Mucosa of rectum (tissue), 2 donors: ENCODE measurements around the gene LPAR5.

Experiments used
- H3K27ac ChIP-seq, 2 donors: one replicate each; pipeline ENCODE4 v1.7.0; 2013; ENCODE audit warnings: inconsistent platforms in 2 of 2, low read depth in 2 of 2, low read length in 2 of 2
- H3K27me3 ChIP-seq, 2 donors: one replicate each; pipeline ENCODE4 v1.7.0; 2013; ENCODE audit warnings: low read length in 2 of 2; ENCODE audit not compliant: control insufficient read depth in 2 of 2, insufficient read depth in 2 of 2
- H3K36me3 ChIP-seq, 2 donors: one replicate each; pipeline ENCODE4 v1.7.0; 2013; ENCODE audit warnings: low read length in 2 of 2; ENCODE audit not compliant: control insufficient read depth in 2 of 2, insufficient read depth in 2 of 2
- H3K4me1 ChIP-seq, 2 donors: one replicate each; pipeline ENCODE4 v1.7.0; 2013; ENCODE audit warnings: low read length in 2 of 2, mild to moderate bottlenecking in 1 of 2; ENCODE audit not compliant: control insufficient read depth in 2 of 2, insufficient read depth in 2 of 2
- H3K4me3 ChIP-seq, 2 donors: one replicate each; pipeline ENCODE4 v1.7.0; 2013; ENCODE audit warnings: low read length in 2 of 2
- H3K9ac ChIP-seq, 2 donors: one replicate each; pipeline ENCODE4 v1.7.0; 2013; ENCODE audit warnings: low read length in 2 of 2, low read depth in 1 of 2, mild to moderate bottlenecking in 1 of 2
- H3K9me3 ChIP-seq, 2 donors: one replicate each; pipeline ENCODE4 v1.7.0; 2013; ENCODE audit warnings: low read length in 2 of 2; ENCODE audit not compliant: control insufficient read depth in 2 of 2
- donor health status: healthy.
- donor health status: Normal muscosa, but diverticular disease.

Gene LPAR5

GRCh38 chr12:6639151-6639801 is 3.5 kb upstream of the LPAR5 start:
- no peaks in the 10 kb centered on the region for H3K9me3 ChIP-seq
- H3K4me3 ChIP-seq, result no peak overlapping the region
- H3K36me3 ChIP-seq, result no peaks in the 10 kb centered on the region
- peaks cover 13 to 15% of the 10 kb centered on the region in 2 donors for H3K4me1 ChIP-seq
- H3K27ac ChIP-seq, result peak overlapping the region in 1 of 2 donors; percentile 52
- no peaks in the 10 kb centered on the region for H3K27me3 ChIP-seq
- H3K9ac ChIP-seq, result no peak overlapping the region

- Histone ChIP-seq H3K27me3 (no peaks in the 10 kb centered on the region), H3K9me3 (no peaks in the 10 kb centered on the region), H3K27ac (peak overlapping the region in 1 of 2 donors; percentile 52), H3K36me3 (no peaks in the 10 kb centered on the region), H3K4me1 (peaks cover 15 to 17% of the 10 kb centered on the region in 2 donors), H3K4me3 (no peak overlapping the region), H3K9ac (no peak overlapping the region)
Measured at GRCh38 chr12:6638305-6638704, 2.5 kb upstream of the LPAR5 start.

GRCh38 chr12:6635375-6635855 is 344 bp downstream of the LPAR5 start:
- peak overlapping the region; percentile 86 to 92 for H3K27ac ChIP-seq
- peak overlapping the region; percentile 57 to 79 for H3K4me3 ChIP-seq
- no peaks in the 10 kb centered on the region for H3K9me3 ChIP-seq
- H3K27me3 ChIP-seq, result no peaks in the 10 kb centered on the region
- H3K4me1 ChIP-seq, result peaks cover 41 to 45% of the 10 kb centered on the region in 2 donors
- peak overlapping the region; percentile 72 to 80 for H3K9ac ChIP-seq
- H3K36me3 ChIP-seq, result no peaks in the 10 kb centered on the region

- Histone ChIP-seq H3K9me3 (no peaks in the 10 kb centered on the region), H3K36me3 (no peaks in the 10 kb centered on the region), H3K9ac (peak overlapping the region; percentile 79 to 90), H3K27ac (peak overlapping the region; percentile 91 to 95), H3K4me1 (peaks cover 41 to 45% of the 10 kb centered on the region in 2 donors), H3K4me3 (peak overlapping the region; percentile 70 to 79), H3K27me3 (no peaks in the 10 kb centered on the region)
Measured at GRCh38 chr12:6632026-6632983, 3.5 kb downstream of the LPAR5 start.

GRCh38 chr12:6631549-6631961 is 4.2 kb downstream of the LPAR5 start:
- peaks cover 40 to 45% of the 10 kb centered on the region in 2 donors for H3K4me1 ChIP-seq
- H3K27ac ChIP-seq, result peak overlapping the region; percentile 91 to 95
- H3K27me3 ChIP-seq, result no peaks in the 10 kb centered on the region
- peaks cover under 1 to 2% of the 10 kb centered on the region in 2 donors for H3K36me3 ChIP-seq
- H3K4me3 ChIP-seq, result peak overlapping the region; percentile 70 to 79
- H3K9ac ChIP-seq, result peak overlapping the region; percentile 79 to 90
- H3K9me3 ChIP-seq, result no peaks in the 10 kb centered on the region

- Histone ChIP-seq H3K4me1 (peaks cover 34 to 41% of the 10 kb centered on the region in 2 donors), H3K9me3 (no peaks in the 10 kb centered on the region), H3K4me3 (peak overlapping the region; percentile 70 to 79), H3K27me3 (no peaks in the 10 kb centered on the region), H3K9ac (peak overlapping the region; percentile 79 to 90), H3K27ac (peak overlapping the region; percentile 91 to 95), H3K36me3 (peaks cover 3% of the 10 kb centered on the region in 2 donors)
Measured at GRCh38 chr12:6630736-6631135, 5.0 kb downstream of the LPAR5 start.

GRCh38 chr12:6627616-6628015 is 8.1 kb downstream of the LPAR5 start:
- no peaks in the 10 kb centered on the region for H3K27me3 ChIP-seq
- H3K4me3 ChIP-seq, result peak overlapping the region in 1 of 2 donors; percentile 52
- H3K4me1 ChIP-seq, result peaks cover 20 to 21% of the 10 kb centered on the region in 2 donors
- H3K9me3 ChIP-seq, result no peaks in the 10 kb centered on the region
- no peak overlapping the region for H3K9ac ChIP-seq
- no peak overlapping the region for H3K27ac ChIP-seq
- peaks cover 7% of the 10 kb centered on the region in 2 donors for H3K36me3 ChIP-seq

GRCh38 chr12:6626654-6627283 is 9.0 kb downstream of the LPAR5 start:
- Histone ChIP-seq H3K9me3 (no peaks in the 10 kb centered on the region), H3K27ac (no peak overlapping the region), H3K27me3 (no peaks in the 10 kb centered on the region), H3K4me3 (no peak overlapping the region), H3K4me1 (peaks cover 12% of the 10 kb centered on the region in 2 donors), H3K36me3 (peaks cover 7% of the 10 kb centered on the region in 2 donors), H3K9ac (no peak overlapping the region)

- H3K9ac ChIP-seq, result no peak overlapping the region
- H3K27me3 ChIP-seq, result no peaks in the 10 kb centered on the region
- no peak overlapping the region for H3K4me3 ChIP-seq
- no peaks in the 10 kb centered on the region for H3K9me3 ChIP-seq
- H3K27ac ChIP-seq, result no peak overlapping the region
- H3K36me3 ChIP-seq, result peaks cover 23 to 31% of the 10 kb centered on the region in 2 donors
- peaks cover 3% of the 10 kb centered on the region in 2 donors for H3K4me1 ChIP-seq
Measured at GRCh38 chr12:6620885-6621274, 14.9 kb downstream of the LPAR5 start.
